WERI-Rb-1 (cell line): ENCODE measurements around the gene NDUFAF5.
"Not testable (repeated sequence)": the region's sequence is repeated elsewhere in the genome, so short reads cannot be mapped to it uniquely, and the experiment has no call there.

Source experiments
- DNase-seq: peaks from one replicate; pipeline ENCODE4 v3.0.0-alpha.2; 2020
- H3K27ac ChIP-seq: fragments of 250-450 bp; sonication (Bioruptor Pico); 2 replicates; pipeline ENCODE4 v1.5.1; 2020; ENCODE audit warnings: mild to moderate bottlenecking, moderate library complexity
- H3K27me3 ChIP-seq: fragments of 250-450 bp; sonication (Bioruptor Pico); 2 replicates; pipeline ENCODE4 v1.5.1; 2021; ENCODE audit warnings: mild to moderate bottlenecking, low read depth, moderate library complexity; ENCODE audit not compliant: insufficient read depth, severe bottlenecking
- H3K36me3 ChIP-seq: fragments of 250-450 bp; sonication (Bioruptor Pico); 2 replicates; pipeline ENCODE4 v1.5.1; 2020; ENCODE audit warnings: mild to moderate bottlenecking, moderate library complexity
- H3K4me3 ChIP-seq: 2 replicates; pipeline ENCODE4 v1.5.1; 2011; ENCODE audit warnings: low read depth, mild to moderate bottlenecking, control low read depth, low read length
- H3K9me3 ChIP-seq: fragments of 250-450 bp; sonication (Bioruptor Pico); 2 replicates; pipeline ENCODE4 v1.5.1; 2021; ENCODE audit warnings: mild to moderate bottlenecking, moderate library complexity; ENCODE audit not compliant: severe bottlenecking
- TF ChIP-seq, protein P1 (sequence below): IDR thresholded peaks from 2 replicates; pipeline ENCODE4 v1.5.1; 2011; ENCODE audit warnings: low read depth, mild to moderate bottlenecking, control low read depth, inconsistent platforms, low read length

NDUFAF5 gene

DNA sequence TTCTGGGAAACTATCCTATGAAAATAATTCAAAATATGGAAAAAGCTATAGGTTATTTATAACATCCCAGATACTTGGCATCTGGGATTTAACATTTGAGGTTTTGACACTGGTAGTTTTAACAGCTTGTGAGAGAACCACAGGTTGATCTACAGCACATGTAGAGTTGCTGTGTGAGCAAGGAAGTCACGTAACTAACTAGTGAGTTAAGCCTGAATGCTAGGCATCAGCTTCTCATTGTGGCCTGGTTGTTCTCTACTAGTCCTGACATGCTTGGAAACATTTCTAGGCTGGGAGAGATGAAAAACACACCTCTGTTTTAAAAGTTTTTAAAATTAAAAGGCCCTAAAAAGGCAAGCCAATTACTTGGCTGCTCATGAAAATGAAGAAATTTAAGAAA lies 28.3 kb upstream of the NDUFAF5 start:
- DNase-seq, result no peak
- no peak overlapping the region for H3K27ac ChIP-seq
- no peaks in the 10 kb centered on the region for H3K27me3 ChIP-seq
- peaks cover 37% of the 10 kb centered on the region for H3K36me3 ChIP-seq
- TF ChIP-seq, protein P1, sequence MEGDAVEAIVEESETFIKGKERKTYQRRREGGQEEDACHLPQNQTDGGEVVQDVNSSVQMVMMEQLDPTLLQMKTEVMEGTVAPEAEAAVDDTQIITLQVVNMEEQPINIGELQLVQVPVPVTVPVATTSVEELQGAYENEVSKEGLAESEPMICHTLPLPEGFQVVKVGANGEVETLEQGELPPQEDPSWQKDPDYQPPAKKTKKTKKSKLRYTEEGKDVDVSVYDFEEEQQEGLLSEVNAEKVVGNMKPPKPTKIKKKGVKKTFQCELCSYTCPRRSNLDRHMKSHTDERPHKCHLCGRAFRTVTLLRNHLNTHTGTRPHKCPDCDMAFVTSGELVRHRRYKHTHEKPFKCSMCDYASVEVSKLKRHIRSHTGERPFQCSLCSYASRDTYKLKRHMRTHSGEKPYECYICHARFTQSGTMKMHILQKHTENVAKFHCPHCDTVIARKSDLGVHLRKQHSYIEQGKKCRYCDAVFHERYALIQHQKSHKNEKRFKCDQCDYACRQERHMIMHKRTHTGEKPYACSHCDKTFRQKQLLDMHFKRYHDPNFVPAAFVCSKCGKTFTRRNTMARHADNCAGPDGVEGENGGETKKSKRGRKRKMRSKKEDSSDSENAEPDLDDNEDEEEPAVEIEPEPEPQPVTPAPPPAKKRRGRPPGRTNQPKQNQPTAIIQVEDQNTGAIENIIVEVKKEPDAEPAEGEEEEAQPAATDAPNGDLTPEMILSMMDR, result no peak
- no peak overlapping the region for H3K4me3 ChIP-seq
- H3K9me3 ChIP-seq, result no peaks in the 10 kb centered on the region

DNA sequence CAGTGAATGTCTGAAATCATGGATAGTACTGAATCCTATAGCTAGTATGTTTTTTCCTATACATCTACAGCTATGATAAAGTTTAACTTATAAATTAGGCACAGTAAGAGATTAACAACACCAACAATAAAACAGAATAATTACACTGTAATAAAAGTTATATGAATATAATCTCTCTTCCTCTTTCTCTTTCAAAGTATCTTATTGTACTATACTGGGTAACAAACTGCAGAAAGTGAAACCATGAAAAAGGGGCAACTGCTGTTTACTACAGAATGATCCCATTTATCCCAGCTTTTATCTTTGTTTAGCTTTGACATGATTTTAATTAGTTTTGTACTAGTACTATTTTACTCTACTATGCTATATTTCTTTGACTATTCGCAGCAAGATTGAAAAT lies 25.9 kb upstream of the NDUFAF5 start:
- H3K36me3 ChIP-seq, result peaks cover 55% of the 10 kb centered on the region
- no peak for DNase-seq

DNA sequence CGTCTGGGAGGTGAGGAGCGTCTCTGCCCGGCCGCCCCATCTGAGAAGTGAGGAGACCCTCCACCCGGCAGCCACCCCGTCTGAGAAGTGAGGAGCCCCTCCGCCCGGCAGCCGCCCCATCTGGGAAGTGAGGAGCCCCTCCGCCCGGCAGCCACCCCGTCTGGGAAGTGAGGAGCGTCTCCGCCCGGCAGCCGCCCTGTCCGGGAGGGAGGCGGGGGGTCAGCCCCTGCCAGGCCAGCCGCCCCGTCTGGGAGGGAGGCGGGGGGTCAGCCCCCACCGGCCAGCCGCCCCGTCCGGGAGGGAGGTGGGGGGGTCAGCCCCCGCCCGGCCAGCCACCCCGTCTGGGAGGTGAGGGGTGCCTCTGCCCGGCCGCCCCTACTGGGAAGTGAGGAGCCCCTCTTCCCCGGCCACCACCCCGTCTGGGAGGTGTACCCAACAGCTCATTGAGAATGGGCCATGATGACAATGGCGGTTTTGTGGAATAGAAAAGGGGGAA lies 24.3 kb upstream of the NDUFAF5 start:
- H3K27ac ChIP-seq, H3K4me3 ChIP-seq, H3K9me3 ChIP-seq, DNase-seq, H3K27me3 ChIP-seq: not testable (repeated sequence)
- H3K36me3 ChIP-seq, result peaks cover 66% of the 10 kb centered on the region

More for the DNA sequence above, 25.9 kb upstream of the NDUFAF5 start:
- Histone ChIP-seq H3K27me3 (no peaks in the 10 kb centered on the region), H3K27ac (no peak overlapping the region), H3K4me3 (no peak overlapping the region), H3K9me3 (no peaks in the 10 kb centered on the region)
- TF ChIP-seq, protein P1, result no peak

DNA sequence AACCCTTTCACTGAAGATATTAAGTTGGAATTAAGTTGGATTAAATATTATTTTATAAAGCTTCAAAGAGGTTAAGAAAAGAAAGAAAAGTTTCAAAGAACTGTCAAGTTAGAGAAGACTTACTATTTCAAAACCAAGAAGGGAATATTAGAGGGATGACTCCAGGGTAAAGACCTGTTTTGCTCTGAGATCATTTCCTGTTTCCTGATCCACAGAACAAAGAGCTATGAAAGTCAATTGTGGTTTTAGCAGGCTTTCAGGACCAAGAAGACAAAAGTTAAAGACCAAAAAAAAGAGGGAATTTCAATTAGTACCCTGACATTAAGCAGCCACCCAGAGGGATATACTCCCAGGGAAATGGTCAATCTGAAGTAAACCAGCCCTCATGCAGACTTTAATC lies 19.5 kb upstream of the NDUFAF5 start:
- H3K9me3 ChIP-seq, result peaks cover 4% of the 10 kb centered on the region
- H3K27ac ChIP-seq, result no peak overlapping the region
- peaks cover 72% of the 10 kb centered on the region for H3K36me3 ChIP-seq
- no peak for DNase-seq
- TF ChIP-seq, protein P1, result no peak
- no peaks in the 10 kb centered on the region for H3K27me3 ChIP-seq
- no peak overlapping the region for H3K4me3 ChIP-seq

DNA sequence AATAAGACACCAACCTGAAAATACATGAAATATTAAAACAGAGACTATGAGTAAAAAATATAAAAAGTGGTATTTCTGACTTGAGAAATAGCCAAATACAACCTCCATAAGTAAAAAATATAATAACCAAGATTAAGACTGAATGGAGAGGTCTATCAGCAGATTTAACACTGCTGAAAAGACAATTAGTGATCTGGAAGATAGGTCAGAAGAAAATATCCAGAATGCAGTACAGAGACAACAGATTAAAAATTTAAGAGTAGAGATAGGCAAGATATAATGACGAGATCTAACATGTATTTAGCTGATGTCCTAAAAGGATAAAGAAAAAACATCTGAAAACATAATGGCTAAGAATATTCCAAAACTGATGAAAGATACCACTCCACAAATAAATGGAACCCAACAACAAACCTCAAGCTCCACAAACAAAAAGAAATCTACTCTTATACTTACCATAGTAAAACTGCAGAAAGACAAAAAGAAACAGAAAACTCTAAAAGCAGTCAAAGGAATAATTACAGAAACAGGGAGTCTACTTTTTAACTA lies 18.9 kb upstream of the NDUFAF5 start:
- H3K27me3 ChIP-seq, result no peaks in the 10 kb centered on the region
- H3K27ac ChIP-seq, result no peak overlapping the region
- TF ChIP-seq, protein P1, result no peak
- no peak for DNase-seq
- peaks cover 79% of the 10 kb centered on the region for H3K36me3 ChIP-seq
- H3K4me3 ChIP-seq, result no peak overlapping the region
- H3K9me3 ChIP-seq, result peaks cover 4% of the 10 kb centered on the region

DNA sequence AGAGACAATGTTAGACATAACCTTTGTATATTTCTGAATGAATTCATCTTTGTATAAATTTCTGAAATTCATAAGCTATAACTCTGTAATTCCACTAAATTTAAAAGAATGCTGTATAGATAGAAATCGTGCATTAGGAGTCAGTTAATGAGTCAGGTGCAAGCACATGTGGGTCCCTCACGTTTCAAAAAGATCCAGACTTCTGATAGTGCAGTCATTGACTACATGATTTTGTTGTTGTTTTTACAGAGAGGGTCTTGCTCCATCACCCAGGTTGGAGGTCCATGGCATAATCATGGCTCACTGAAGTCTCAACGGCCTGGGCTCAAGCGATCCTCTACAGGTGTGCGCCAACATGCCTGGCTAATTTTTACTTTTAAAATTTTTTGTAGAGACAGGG lies 14.7 kb upstream of the NDUFAF5 start:
- H3K27ac ChIP-seq, result no peak overlapping the region
- TF ChIP-seq, protein P1, result no peak

More for the DNA sequence above, 14.7 kb upstream of the NDUFAF5 start:
- no peak for DNase-seq
- Histone ChIP-seq H3K4me3 (no peak overlapping the region), H3K27me3 (no peaks in the 10 kb centered on the region), H3K36me3 (peaks cover 73% of the 10 kb centered on the region), H3K9me3 (peaks cover 4% of the 10 kb centered on the region)
